Measurements from ENCODE around the gene MARVELD3. TPM values are rescaled to one million over a fixed set of nuclear protein-coding genes. Genes with fewer than 3 reads are reported as not detected.

MARVELD3 gene
- polyA plus RNA-seq (2012; rRNA removed), result not detected in 2 replicates
- polyA plus RNA-seq (2012; cell fraction: cytosol; rRNA removed), result 0.06 TPM in 1 of 2 replicates, not detected in the other
- polyA plus RNA-seq (2012; cell fraction: nucleus; rRNA removed), result 0.06 TPM in 1 of 2 replicates, not detected in the other

- DNase-seq, result peak; percentile 69
These were observed at the start of gene MARVELD3 for GRCh38 chr16:71626018-71626857. TSS of gene MARVELD3 (plus strand) at chr16:71626184. CDS start at chr16:71626230, 46 bp downstream.

GRCh38 chr16:71576971-71577370 is 49.0 kb upstream of the MARVELD3 start, which contains the start of gene TAT:
TSS of gene TAT (minus strand) at chr16:71577092. CDS start at chr16:71576415, 677 bp downstream.
- WGBS (ENCODE audit: low lambda C conversion rate), result 2% methylated on average over 3 of the region's 3 CpGs
- Histone ChIP-seq H3K4me2 (no peak within 1 kb of the TSS), H3F3A (replicated peaks; ENCODE audit: insufficient read depth) (no peaks in the 10 kb centered on the region), H2AFZ (ENCODE audit: low read depth) (no peak within 1 kb of the TSS), H3K36me3 (replicated peaks in 1 of 2; ENCODE audit: control insufficient read depth in 1 of 2, insufficient read depth in 2 of 2, low read length in 1 of 2) (no peaks in the 10 kb centered on the region), H3K27me3 (ENCODE audit: insufficient read depth) (peaks cover 25% of the 10 kb centered on the region; the same call in 1 of the 2 replicates), H3K9me2 (no peaks in the 10 kb centered on the region), H4K20me1 (ENCODE audit: insufficient read depth) (no peaks in the 10 kb centered on the region), H3K27ac (ENCODE audit: low read depth in 2 of 2, low read length in 1 of 2) (no peak within 1 kb of the TSS), H3K9me3 (no peaks in the 10 kb centered on the region), H3K4me3 (ENCODE audit: low read depth in 2 of 2, low read length in 1 of 2) (no peak within 1 kb of the TSS), H3K4me1 (ENCODE audit: control insufficient read depth in 1 of 2, insufficient read depth in 2 of 2, low read depth in 1 of 2, low read length in 1 of 2) (no peaks in the 10 kb centered on the region), H3K9ac (no peak within 1 kb of the TSS), H3K79me2 (ENCODE audit: insufficient read depth) (no peaks in the 10 kb centered on the region)
- ChIA-PET CTCF (interaction anchor here (0.5 to 1.5 kb wide), 3 partner anchors 12 to 147 kb away, joined by 3 to 6 read pairs (median 4); no protein-coding TSS in a partner anchor), POLR2A (no interaction called here)
- DNase-seq, result no peak
- TF ChIP-seq POLR2AphosphoS5 (IDR thresholded peaks at IDR 0.05; ENCODE audit: low read depth, low read length) (no peak), CHD2 (IDR thresholded peaks at IDR 0.05; ENCODE audit: low read length, partially characterized antibody) (no peak), GABPA (IDR thresholded peaks at IDR 0.05; ENCODE audit: low read depth) (no peak), CTCF (IDR thresholded peaks at IDR 0.05) (no peak), RAD21 (IDR thresholded peaks at IDR 0.05; ENCODE audit: low read length) (no peak), USF1 (IDR thresholded peaks at IDR 0.05; ENCODE audit: borderline replicate concordance, low read depth) (no peak), ELF1 (IDR thresholded peaks at IDR 0.05) (no peak), JUND (IDR thresholded peaks at IDR 0.05) (no peak), REST (IDR thresholded peaks at IDR 0.05; ENCODE audit: low read depth, low read length) (no peak), RCOR1 (IDR thresholded peaks at IDR 0.05; ENCODE audit: low read length) (no peak), FOXJ3 (CRISPR knock-in tag; IDR thresholded peaks at IDR 0.05) (no peak), USF2 (IDR thresholded peaks at IDR 0.05; ENCODE audit: borderline replicate concordance, low read depth, low read length) (no peak), YY1 (IDR thresholded peaks at IDR 0.05; ENCODE audit: low read depth) (no peak), MXI1 (IDR thresholded peaks at IDR 0.05; ENCODE audit: low read depth, low read length) (no peak), ZBTB33 (IDR thresholded peaks at IDR 0.05; ENCODE audit: borderline replicate concordance, low read depth) (no peak)

More at GRCh38 chr16:71626018-71626857, at the start of gene MARVELD3:
- Histone ChIP-seq H3K27me3 (ENCODE audit: insufficient read depth) (peaks cover 6% of the 10 kb centered on the region), H3K9ac (no peak within 1 kb of the TSS), H3K4me3 (ENCODE audit: low read depth in 2 of 2, low read length in 1 of 2) (peak within 1 kb of the TSS; percentile 49 to 50; a peak in 3 of 4 replicates), H3K4me2 (peak within 1 kb of the TSS; percentile 84), H4K20me1 (ENCODE audit: insufficient read depth) (no peaks in the 10 kb centered on the region), H3K36me3 (replicated peaks in 1 of 2; ENCODE audit: control insufficient read depth in 1 of 2, insufficient read depth in 2 of 2, low read length in 1 of 2) (no peaks in the 10 kb centered on the region), H3K79me2 (ENCODE audit: insufficient read depth) (no peaks in the 10 kb centered on the region), H3K9me3 (no peaks in the 10 kb centered on the region), H3K27ac (ENCODE audit: low read depth in 2 of 2, low read length in 1 of 2) (no peak within 1 kb of the TSS), H3K9me2 (no peaks in the 10 kb centered on the region), H3K4me1 (ENCODE audit: control insufficient read depth in 1 of 2, insufficient read depth in 2 of 2, low read depth in 1 of 2, low read length in 1 of 2) (no peaks in the 10 kb centered on the region; a peak in 1 of 4 replicates), H2AFZ (ENCODE audit: low read depth) (peak within 1 kb of the TSS; percentile 81; the same call in 1 of the 2 replicates), H3F3A (replicated peaks; ENCODE audit: insufficient read depth) (no peaks in the 10 kb centered on the region)
- ChIA-PET CTCF (no interaction called here), POLR2A (no interaction called here)
- 2% methylated on average over 47 of the region's 98 CpGs for WGBS (ENCODE audit: low lambda C conversion rate)
- TF ChIP-seq POLR2AphosphoS5 (IDR thresholded peaks at IDR 0.05; ENCODE audit: low read depth, low read length) (no peak), NRF1 (IDR thresholded peaks at IDR 0.05; ENCODE audit: low read depth, low read length) (0 out of 2 replicates have a peak, but pooled peaks have one; percentile 25)

All from SK-N-SH (cell line).